Spleen (tissue), 7 donors: ENCODE data around the gene DEPDC1B.

Experiments used
- CTCF ChIP-seq, 11 experiments: fragments of 200-600 bp in 7 of 11; fragments of 450-650 bp in 4 of 11; sonication (generic) in 4 of 11; IDR thresholded peaks in 8 of 11; conservative IDR thresholded peaks in 3 of 11; 1 replicate in 7 of 11; 2 replicates in 4 of 11; pipeline versions ENCODE4 v1.4.0 to v1.8.0; 2016 to 2021; ENCODE audit warnings: antibody characterized with exemption in 11 of 11, inconsistent platforms in 4 of 11, mild to moderate bottlenecking in 1 of 11
- POLR2A ChIP-seq, 3 donors: fragments of 450-650 bp; IDR thresholded peaks; one replicate each; pipeline ENCODE4 v1.5.1; 2017; ENCODE audit warnings: antibody characterized with exemption in 3 of 3, mild to moderate bottlenecking in 1 of 3
- POLR2AphosphoS5 ChIP-seq, 3 donors: sonication (generic); formaldehyde crosslinking; IDR thresholded peaks; one replicate each; pipeline ENCODE4 v1.5.1; 2017; ENCODE audit warnings: antibody characterized with exemption in 3 of 3
- donor health status: DM: no; HTN: no; CAD: no; lungs with moderate emphysema.
- donor health status: DM: no; HTN: no; CAD: no.
- donor health status: DM: no; HTN: no; CAD: no.

GRCh38 chr5:60670749-60671148 is 29.2 kb downstream of the DEPDC1B start:
- TF ChIP-seq CTCF (IDR thresholded peaks at IDR 0.05 in 8 of 11, conservative IDR thresholded peaks at IDR 0.05 in 3 of 11) (no peak), POLR2A (IDR thresholded peaks at IDR 0.05) (no peak), POLR2AphosphoS5 (IDR thresholded peaks at IDR 0.05) (no peak)
